ENCODE results near the gene SLC19A2. TPM values are rescaled to one million over a fixed set of nuclear protein-coding genes. Genes with fewer than 3 reads are reported as not detected.
"Not testable (repeated sequence)": the region's sequence is repeated elsewhere in the genome, so short reads cannot be mapped to it uniquely, and the experiment has no call there.

The SLC19A2 gene
- total RNA-seq, 1 donor from 2014 or later, result 7.1 TPM

DNA sequence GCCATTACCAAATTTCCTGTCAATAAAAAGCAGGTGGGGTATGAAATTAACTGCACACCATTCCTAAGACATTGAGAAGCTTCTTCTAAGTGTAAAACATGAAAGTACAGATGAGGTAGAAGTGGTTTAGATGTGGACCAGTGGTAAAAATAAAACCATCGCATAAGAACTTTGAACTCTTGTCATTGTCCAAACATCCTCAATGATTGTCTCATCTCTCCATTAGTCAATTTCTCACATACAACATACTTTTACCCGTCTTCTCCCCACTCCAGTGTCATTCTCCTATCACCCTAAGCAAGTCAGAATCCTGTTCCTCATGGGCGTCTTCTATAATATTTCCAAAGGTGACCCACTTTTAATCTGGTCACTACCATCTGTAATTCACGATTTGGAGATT lies 24.3 kb upstream of the SLC19A2 start:
- intact Hi-C loops (cut with micrococcal nuclease), result no loop called here

DNA sequence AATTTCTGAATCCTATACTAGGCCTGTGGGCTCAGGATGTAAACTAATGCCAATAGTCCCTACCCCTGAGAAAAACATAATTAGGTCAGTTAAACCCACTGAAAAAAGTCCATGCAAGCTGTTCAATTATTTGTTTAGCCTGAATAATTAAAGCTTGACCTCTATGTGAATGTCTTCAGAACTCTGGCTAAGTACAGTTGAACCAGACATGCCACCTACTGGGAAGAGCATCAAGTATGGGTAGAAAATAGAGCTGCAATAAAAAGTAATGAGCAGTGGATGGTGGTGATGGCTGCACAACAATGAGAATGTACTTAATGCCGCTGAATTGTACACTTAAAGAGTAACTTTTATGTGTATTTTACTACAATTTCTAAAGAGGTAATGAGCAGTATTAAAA lies 23.6 kb upstream of the SLC19A2 start:
- intact Hi-C loops (cut with micrococcal nuclease), result no loop called here

DNA sequence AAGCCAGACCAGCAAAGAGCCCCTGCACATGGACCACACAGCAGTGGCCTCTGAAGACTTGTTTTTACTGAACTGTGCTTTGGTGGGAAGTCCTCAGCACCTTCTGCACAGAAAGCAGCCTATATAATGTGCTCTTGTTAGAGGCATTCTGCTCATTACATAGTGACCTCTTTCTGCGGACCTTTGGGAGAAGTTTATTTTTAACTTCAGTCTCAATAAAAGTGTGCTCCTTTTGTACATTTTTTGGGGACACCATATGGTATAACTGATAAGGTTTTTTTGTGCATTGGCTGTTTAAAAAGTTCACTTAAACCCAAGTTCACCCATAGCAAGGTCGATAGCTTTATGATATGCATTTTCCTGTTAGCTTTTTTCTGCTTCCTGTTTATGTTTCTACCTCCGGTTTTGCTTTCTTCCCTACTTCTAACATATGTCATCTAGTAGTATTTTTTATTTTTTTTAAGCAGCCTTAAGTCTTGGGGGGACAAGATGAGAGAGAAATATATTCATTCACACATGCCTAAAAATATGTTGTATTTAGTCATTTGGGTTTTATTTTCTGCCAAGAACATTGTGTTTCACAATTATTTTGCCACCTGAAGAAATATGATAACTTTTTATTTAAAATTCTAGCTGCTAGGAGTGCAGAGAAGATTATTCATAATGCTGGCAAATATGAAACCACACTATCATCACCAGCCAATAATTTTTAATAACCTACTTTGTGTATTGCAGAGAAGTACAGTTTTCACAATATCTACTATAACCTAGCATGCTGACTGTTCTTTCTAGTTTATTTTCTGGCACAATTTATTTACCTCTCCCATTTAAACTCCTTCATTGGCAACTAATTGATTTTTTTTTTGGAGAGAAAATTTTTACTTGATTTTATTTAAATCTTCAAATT lies 22.9 kb upstream of the SLC19A2 start:
- intact Hi-C loops (cut with micrococcal nuclease), result no loop called here

DNA sequence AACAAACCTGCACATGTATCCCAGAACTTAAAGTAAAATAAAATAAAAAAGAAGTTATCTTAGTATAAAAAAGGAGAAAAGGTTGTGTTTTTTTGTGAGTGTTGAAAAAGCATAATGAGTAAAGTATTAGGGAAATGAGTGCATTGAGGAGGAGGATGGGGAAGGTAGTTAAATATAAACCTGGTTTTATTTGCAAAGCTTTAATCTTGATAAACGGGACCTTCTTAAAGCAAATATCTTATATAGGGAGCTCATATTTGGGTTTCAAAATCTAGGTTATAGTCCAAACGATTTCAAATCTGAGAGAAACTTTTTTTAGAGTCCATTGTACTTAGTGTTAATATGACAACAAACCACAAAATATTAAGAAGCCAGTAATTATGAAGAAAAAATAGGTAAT lies 21.7 kb upstream of the SLC19A2 start:
- intact Hi-C loops (cut with micrococcal nuclease), result no loop called here

DNA sequence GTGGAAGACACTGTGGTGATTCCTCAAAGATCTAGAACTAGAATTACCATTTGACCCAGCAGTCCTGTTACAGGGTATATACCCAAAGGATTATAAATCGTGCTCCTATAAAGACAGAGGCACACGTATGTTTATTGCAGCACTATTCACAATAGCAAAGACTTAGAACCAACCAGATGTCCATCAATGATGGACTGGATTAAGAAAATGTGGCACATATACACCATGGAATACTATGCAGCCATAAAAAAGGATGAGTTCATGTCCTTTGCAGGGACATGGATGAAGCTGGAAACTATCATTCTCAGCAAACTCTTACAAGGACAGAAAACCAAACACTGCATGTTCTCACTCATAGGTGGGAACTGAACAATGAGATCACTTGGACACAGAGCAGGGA lies 17.9 kb upstream of the SLC19A2 start:
- intact Hi-C loops (cut with micrococcal nuclease), result not testable (repeated sequence)

DNA sequence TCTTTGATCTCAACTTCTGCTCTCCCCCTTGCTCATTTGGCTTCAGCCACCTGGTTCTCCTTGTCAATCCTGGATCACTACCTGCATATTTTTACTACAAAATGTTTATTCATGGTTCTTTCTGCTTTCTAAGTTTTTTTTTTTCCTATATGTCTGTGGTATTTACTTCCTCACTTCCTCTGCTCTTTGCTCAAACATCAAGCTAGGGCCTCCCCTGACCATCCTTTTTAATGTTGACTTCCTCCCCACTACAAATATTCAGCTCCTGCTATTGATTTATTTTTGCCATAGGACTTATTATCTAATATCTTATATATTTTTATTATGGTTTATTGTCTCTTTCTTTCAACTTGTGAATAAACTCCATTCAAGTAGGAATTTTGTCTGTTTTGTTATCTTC lies 14.1 kb upstream of the SLC19A2 start:
- intact Hi-C loops (cut with micrococcal nuclease), result no loop called here

DNA sequence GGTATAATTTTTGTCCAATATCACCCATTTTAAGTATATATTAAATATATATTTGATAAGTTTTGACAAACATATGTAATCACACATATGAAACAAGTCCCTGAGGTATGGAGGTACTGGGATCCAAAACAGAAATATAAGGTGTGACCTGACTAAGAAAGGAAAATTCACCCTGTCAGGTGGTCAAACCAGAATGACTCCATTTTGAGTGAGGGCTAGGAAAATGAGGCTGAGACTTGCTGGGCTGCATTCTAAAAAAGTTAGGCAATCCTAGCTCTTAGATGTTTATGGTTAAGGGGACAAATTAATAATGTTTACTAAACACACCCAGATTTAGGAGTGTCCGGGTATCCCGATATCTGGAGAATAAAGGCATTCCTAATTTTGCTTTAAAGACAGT lies 11.6 kb upstream of the SLC19A2 start:
- intact Hi-C loops (cut with micrococcal nuclease), result no loop called here

DNA sequence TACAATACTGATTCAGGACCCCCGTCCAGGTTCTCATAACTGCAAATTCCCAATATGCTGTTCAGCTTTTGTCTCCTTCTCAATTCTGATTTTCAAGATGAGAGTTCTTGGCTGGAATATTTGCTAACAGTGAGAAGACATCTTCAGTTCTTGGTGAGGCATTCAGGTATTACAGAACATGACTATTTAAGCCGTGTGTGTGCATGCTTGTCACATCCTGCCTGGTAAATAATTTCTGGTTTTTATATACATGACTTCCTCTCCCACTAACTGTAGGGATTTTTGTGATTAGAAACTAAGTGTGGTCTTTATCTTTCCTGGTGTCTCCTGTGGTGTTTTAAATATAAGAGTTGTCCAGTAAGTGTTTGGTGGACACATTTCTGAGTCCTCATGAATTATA lies 10.2 kb upstream of the SLC19A2 start:
- intact Hi-C loops (cut with micrococcal nuclease), result no loop called here

DNA sequence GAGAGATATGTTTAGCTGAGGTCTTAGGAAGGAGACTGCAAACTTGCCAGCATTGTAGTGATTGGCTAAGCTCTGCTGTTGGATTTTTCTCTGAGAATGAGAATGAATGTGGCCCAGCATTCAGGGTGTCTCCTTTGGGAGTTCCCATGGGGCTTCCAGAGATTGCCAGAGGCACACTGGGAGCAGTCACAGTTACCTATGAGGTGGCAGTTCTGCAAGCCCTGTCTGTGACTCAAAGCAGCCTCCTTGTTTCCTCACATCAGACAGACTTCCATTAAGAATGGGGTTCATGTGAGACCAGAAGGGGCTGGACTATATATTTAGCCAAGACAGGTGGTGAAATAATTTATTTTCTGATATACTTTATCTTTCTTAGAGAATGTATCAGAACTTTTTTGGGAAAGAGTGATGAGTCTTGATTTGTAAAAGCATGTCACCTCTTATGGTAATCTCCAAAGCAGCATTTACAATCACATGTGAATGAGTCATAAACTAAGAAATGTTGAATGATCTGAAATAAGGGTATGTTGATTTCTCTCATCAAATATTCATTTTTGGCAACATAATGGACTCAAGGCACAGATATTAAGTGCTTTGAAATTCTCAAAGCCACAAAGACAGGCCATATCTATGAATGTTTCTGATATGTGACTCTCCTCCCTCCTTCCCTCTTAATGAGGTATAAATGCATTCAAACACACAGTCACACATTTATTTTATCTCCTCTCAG lies 9.5 kb upstream of the SLC19A2 start:
- intact Hi-C loops (cut with micrococcal nuclease), result no loop called here

DNA sequence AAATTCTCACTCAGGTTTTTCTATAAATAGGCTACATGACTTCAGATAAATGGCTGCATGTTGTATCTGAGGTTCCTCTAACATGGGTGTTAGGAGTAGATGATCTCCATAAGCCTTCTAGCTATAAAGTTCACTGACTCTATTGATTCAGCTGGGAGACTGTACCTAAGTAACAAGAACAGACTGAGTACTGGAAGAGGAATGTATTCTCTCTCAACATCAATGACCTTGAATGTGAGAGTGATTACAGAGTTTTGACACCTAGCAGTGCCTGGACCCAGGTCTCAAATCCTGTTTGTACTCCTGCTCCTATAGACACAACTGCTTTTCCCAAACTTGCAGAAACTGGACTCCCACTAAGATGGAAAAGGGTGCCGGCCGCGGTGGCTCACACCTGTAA lies 8.6 kb upstream of the SLC19A2 start:
- intact Hi-C loops (cut with micrococcal nuclease), result no loop called here

DNA sequence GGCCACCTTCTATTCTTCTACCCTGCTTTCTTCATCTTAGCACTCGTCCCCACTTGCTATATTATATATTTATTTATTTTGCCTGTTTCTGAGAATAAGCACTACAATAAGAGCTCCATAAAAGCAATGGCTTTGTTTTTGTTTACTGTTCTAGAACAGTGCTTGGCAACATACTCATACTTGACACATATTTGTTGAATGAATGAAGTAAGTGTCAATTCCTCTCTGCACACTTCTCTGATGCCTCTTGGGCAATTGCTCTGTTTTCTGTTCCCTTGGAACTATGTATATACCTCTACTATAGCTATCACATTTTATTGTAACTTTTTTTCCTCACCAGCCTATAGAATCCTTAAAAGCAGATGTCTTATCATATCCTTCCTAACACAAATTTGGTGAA lies 7.5 kb upstream of the SLC19A2 start:
- intact Hi-C loops (cut with micrococcal nuclease), result no loop called here

DNA sequence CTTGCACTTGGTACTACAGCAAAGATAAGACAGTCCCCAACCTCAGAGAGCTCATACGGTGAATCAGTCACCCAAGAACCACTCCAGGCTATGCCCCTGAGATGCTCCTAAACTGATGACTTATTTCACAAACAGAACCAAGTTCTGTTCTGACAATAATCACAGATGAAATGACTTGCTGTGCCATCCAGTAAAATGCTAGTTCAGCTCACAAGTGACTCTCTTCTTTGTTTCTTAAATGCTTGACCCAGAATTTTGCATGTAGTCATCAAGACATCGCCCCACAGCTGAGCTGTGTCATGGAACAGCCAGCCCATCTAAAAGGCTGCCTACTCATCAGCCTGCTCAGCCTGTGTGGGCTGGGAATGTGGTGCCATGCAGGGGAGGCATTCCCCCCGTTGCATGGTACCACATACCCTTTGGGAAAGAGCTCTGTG lies 6.1 kb upstream of the SLC19A2 start:
- intact Hi-C loops (cut with micrococcal nuclease), result no loop called here

DNA sequence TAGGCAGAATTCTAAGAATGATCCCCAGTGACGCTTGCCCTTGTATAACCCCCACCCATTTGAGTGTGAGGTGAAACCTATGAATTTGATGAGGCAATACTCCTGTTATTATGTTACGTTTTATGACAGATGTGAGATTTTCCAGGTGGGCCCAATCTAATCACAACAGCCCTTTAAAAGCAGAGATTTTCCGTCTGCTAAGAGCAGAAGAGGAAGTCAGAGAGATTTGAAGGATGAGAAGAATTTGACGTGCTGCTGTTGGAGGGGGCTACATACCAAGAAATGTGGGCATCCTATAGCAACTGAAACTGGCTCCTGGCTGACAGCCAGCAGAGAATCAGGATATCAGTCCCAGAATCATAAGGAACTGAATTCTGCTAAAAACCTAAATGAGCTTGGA lies 2.4 kb upstream of the SLC19A2 start:
- intact Hi-C loops (cut with micrococcal nuclease), result loop anchor here (5.0 to 10.0 kb wide), 3 partner anchors 39 to 383 kb away; partner anchors contain the start of genes ATP1B1 and SELL

DNA sequence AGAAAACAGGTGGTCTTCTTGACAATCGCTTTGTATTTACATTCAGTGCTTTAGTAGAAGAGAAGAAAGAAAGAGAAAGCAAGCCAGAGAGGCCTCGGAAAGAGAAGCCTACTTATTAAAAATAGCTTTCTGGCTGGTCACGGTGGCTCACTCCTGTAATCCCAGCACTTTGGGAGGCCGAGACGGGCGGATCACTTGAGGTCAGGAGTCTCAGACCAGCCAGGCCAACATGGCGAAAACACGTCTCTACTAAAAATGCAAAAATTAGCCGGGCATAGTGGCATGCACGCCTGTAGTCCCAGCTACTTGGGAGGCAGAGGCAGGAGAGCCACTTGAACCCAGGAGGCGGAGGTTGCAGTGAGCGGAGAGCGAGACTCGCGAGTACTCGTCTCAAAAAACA lies 1.8 kb upstream of the SLC19A2 start:
- intact Hi-C loops (cut with micrococcal nuclease), result loop anchor here (5.0 to 10.0 kb wide), 3 partner anchors 40 to 383 kb away; partner anchors contain the start of genes ATP1B1 and SELL

DNA sequence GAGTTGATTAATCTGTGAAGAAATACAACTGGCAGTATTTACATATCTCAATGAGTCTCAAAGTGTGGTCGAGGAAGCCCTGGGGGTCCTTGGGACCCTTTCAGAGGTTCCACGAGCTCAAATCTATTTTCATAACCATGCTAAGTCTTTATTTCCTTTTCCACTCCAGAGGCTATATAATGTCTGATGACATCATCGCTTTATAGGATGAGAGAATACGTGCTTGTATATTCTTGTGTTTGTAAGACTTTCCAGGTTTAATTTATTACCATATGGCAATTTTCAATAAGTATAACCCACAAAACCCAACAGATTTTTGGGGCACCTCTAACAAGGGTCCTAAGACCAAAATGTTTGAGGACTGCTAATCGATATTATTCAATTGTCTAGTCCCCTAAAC lies 1.4 kb upstream of the SLC19A2 start:
- intact Hi-C loops (cut with micrococcal nuclease), result loop anchor here (5.0 to 10.0 kb wide), 3 partner anchors 40 to 382 kb away; partner anchors contain the start of genes ATP1B1 and SELL

DNA sequence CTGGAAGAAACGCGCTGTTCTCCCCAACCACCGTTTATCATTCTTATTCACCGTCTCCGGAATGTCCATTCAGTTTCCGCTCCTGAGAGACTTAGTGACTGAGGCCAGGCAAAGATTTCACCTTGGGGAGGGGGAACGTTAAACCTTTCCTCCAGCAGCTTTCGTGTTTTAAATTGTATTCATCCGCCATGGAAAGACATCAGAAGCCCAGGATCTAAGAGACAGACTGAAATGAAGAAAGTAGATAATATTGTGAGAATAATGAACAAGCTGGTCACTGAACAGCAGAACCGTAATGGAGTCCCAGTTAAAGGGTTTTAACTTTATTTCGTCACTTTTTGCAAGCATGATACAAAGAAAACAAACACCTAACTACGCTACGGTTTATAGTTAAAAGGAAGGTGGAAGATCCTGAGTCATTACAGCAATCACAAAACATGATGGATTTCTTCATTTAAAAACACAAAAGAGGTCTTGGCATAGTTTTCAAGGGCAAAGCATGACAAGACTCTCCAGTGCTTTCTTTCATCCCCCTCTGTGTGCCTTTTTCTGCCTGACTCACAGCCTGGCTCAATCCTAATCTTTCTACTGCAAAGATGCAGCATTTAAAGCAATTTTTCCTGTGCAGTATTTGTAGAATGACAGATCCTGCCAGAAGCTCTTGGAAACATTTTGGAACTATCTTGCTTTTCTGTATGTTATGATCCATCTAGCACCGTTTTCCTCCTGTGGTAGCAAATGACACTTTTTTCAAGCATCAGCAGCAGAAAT lies 722 bp upstream of the SLC19A2 start:
- intact Hi-C loops (cut with micrococcal nuclease), result loop anchor here (1.0 to 10.0 kb wide), 6 partner anchors 41 to 408 kb away; partner anchors contain the start of genes ATP1B1 and SELL

DNA sequence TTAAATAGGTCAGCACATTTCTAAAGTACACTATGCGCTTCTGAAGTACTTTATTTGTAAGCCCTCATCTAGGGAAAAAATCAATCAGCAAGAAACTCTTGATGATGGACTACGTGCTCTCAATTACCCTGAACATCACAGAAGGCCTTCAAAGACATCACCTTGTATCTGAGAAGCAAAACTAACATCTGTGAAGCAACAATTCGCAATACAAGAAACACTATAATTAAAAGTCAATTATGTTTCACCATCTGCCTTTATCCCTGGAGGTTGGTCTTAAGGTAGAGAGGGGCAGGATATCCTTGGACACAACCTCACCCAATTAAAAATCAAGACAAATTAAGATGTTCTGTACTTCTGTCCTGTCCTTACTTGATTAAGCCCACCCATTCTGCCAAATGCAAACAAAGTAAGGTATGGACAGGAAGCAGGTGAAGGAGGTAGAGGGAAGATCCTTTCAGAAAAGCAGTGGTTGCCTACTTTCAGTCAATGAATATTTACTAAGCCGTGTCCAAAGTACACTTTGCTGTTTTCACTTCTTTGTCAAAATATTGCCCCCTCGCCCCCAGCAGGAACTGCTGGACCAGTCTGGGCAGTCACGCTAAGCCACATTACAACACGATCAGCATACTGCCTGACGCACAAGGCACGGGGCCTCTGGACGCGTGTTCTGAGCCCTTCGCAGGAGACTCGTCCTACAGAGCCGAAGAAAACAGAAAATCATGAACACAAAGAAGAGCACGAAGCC lies 887 bp downstream of the SLC19A2 start:
- intact Hi-C loops (cut with micrococcal nuclease), result loop anchor here (1.0 to 10.0 kb wide), 4 partner anchors 42 to 380 kb away; partner anchors contain the start of genes ATP1B1, BLZF1 and SELL

DNA sequence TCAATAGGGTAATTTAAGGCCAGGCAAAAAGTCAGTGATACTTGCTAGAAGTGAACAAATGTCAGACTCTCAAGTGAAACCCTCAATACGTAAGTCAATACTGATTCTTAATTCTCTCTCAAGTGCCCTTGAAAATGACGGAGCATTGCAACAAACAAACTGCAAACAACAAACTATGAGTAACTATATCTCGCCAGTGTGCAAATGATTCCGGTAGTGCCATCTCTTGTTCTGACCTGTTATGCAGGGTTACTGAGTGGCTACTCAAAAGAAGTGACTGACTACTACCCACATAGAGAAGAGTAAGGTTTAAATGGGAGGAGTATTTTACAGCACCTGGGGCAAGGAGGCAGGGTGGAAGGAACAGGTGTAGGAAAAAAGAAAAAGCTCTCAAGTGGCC lies 1.6 kb downstream of the SLC19A2 start:
- intact Hi-C loops (cut with micrococcal nuclease), result loop anchor here (1.0 to 10.0 kb wide), 2 partner anchors 116 to 379 kb away; partner anchors contain the start of genes ATP1B1 and BLZF1

DNA sequence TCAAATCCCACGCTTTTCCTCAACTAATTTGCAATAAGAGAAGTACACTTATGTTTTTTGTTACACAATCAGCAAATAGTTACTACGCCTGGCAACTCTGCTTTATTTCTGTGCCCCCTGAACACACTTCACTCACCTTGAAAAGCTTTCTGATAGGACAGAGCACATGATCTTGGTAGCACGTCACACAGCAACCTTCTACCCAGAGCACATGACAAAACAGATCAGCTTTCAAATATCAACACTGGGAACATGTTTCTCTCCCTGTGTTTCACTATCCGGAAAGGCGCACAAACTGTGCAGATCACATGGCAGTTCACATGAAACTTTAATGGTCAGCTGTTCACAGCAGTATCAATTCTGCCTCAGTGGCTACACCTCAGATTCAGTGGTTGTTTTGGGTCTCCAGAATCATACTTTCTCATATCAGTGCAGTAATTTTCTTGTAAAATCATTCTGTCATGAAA lies 2.2 kb downstream of the SLC19A2 start:
- intact Hi-C loops (cut with micrococcal nuclease), result loop anchor here (10.0 kb wide), 1 partner anchor 379 kb away; the partner anchor contains the start of gene ATP1B1

All from T-helper 2 cell treated with Interferon-gamma antibody and Interleukin-4, amounts not matched to agents 100 ng/mL and 5 ng/mL, for 36 hours (primary cell).